OCI-LY7 (cell line): Measurements from ENCODE around the gene CAVIN3.

ENCODE experiments used
- CTCF ChIP-seq: fragments of 200-600 bp; sonication (generic); conservative IDR thresholded peaks from 2 replicates; pipeline ENCODE4 v1.5.1; 2014; ENCODE audit warnings: mild to moderate bottlenecking, antibody characterized with exemption, low read length, moderate library complexity, mixed read lengths
- EZH2phosphoT487 ChIP-seq: fragments of 200-600 bp; sonication (generic); IDR thresholded peaks from 2 replicates; pipeline ENCODE4 v1.6.1; 2018; ENCODE audit warnings: low read depth, borderline replicate concordance, mild to moderate bottlenecking, mixed run types, antibody characterized with exemption, low read length, moderate library complexity, mixed read lengths

DNA sequence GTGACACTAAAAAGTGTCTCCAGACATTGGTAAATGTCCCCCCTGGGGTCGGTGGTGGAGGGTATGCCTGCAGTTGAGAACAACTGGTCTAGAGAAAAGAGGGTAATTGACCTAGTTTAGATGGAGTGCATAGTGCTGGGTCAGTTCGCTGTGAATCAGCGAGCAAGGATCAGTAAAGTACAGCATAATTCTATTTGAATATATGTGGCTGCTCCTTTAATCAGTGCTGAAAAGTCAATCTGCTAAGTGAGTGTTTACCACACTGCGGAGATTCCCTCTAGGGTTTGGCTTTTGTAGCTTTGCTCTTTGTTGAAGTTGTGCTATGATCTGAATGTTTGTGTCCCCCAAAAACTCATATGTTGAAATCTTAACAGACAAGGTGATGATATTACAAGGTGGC lies 15.0 kb downstream of the CAVIN3 start:
- TF ChIP-seq EZH2phosphoT487: no peak
- TF ChIP-seq CTCF: no peak
